ENCODE measurements around the gene CLASP1.

DNA sequence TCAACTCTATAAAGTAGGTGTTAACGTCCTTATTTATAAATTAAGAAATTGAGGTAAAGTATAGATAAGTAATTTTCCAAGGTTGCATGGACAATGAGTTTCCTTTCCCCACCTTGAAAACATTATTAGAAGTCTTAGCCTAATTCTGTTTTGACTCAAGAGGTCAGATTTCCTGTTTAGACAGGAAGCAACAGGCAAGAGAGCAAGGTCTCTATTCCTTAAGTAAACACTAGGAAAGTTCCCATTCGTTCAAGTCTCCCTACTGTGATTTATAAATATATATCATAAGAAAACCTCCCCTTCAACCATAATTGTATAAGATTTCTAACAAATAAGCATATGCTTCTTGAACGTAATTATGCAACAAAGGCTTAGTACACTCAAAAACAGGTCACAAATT lies 40.3 kb downstream of the CLASP1 start:
- no peak for TF ChIP-seq POLR2AphosphoS5 (IDR thresholded peaks at IDR 0.05; ENCODE audit: low read depth, low read length)
- no peak for TF ChIP-seq POLR2A (IDR thresholded peaks at IDR 0.05; ENCODE audit: low read depth, low read length)
- TF ChIP-seq TAF1 (IDR thresholded peaks at IDR 0.05; ENCODE audit: low read depth, low read length) = no peak

All from GM12891 (cell line).